ENCODE measurements around the gene ACACA.

Gene ACACA

DNA sequence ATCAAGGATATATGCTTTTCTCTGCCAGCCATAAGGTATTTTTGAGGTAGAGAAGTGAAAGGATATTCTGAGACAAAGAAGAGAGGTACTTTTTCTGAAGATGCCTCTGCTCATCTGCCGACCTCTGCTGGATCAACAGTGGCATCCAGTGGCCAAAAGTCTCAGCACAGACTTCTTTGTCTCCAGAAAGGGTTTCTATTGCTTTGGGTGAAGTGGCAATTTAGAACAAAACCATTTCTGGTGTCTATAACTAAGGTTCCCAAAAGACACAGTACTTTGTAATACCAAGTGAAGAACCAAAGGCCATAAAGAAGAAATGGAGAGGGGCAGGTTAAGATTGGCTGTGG is 186.1 kb downstream of the ACACA start:
- peak; percentile 37 to 65 (median 58) for DNase-seq
- CTCF ChIA-PET = no interaction called here
- Histone ChIP-seq H3K27ac (ENCODE audit: insufficient read depth in 1 of 2, low read depth in 1 of 2, low read length in 2 of 2, poor library complexity in 1 of 2, severe bottlenecking in 2 of 2) (no peak overlapping the region), H3K4me3 (ENCODE audit: control insufficient read depth in 1 of 7, extremely low read depth in 1 of 7, insufficient read depth in 4 of 7, low read depth in 2 of 7, low read length in 6 of 7) (no peak overlapping the region), H3K9me3 (ENCODE audit: control extremely low read depth in 1 of 5, control insufficient read depth in 4 of 5, insufficient read depth in 2 of 5, low read depth in 1 of 5, low read length in 4 of 5) (no peaks in the 10 kb centered on the region), H3K27me3 (replicated peaks in 2 of 5; ENCODE audit: control insufficient read depth in 4 of 5, insufficient read depth in 5 of 5, low read length in 4 of 5) (no peaks in the 10 kb centered on the region), H3K36me3 (ENCODE audit: control insufficient read depth in 4 of 4, insufficient read depth in 4 of 4, low read length in 3 of 4) (peaks cover 8 to 65% (median 21%) of the 10 kb centered on the region in 4 experiments), H3K4me1 (ENCODE audit: control extremely low read depth in 1 of 4, control insufficient read depth in 4 of 4, insufficient read depth in 4 of 4, low read length in 3 of 4) (no peaks in the 10 kb centered on the region)
- POLR2A ChIA-PET = no interaction called here
- WGBS (ENCODE audit: insufficient coverage) = 40% methylated on average over 1 of the region's 1 CpG

DNA sequence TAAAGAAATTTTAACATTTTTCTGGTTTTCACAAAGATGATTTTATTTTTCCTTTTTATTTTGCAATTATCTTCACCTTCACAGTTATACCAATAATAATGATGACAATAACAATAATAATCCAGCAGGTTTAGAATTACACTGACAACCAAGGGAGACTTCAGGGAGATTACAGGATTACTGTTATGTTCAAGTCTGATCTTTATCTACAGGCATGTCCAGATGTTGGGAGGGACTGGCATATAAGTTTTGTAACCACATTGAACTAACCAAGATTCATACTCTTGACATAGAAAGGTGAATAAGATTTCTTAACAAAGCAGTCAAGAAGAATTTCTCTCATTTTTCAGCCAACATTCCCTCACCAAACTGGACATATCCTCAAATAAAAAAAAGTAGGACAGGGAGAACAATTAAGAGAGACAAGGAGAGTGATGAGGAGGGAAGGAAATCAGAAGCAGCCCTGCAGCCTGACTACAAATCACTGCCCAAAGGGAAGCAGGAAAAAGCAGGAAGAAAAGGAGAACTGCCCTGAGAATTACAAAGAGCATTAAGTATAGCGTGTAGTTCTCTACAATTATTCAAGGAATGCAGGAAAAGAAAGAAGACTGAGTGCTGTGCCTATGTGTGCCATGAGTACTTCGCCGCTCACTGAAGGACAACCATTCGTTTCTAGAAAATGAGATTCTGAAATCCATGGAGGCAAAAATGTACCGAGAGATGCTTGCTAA is 186.6 kb downstream of the ACACA start:
- ChIA-PET CTCF (interaction anchor here (1.3 to 2.3 kb wide), 2 partner anchors 11 to 591 kb away, joined by 4 to 5 read pairs; no protein-coding TSS in a partner anchor), POLR2A (no interaction called here)
- Histone ChIP-seq H3K4me3 (ENCODE audit: control insufficient read depth in 1 of 7, extremely low read depth in 1 of 7, insufficient read depth in 4 of 7, low read depth in 2 of 7, low read length in 6 of 7) (no peak overlapping the region), H3K9me3 (ENCODE audit: control extremely low read depth in 1 of 5, control insufficient read depth in 4 of 5, insufficient read depth in 2 of 5, low read depth in 1 of 5, low read length in 4 of 5) (no peaks in the 10 kb centered on the region), H3K27ac (ENCODE audit: insufficient read depth in 1 of 2, low read depth in 1 of 2, low read length in 2 of 2, poor library complexity in 1 of 2, severe bottlenecking in 2 of 2) (no peak overlapping the region), H3K36me3 (ENCODE audit: control insufficient read depth in 4 of 4, insufficient read depth in 4 of 4, low read length in 3 of 4) (peaks cover 5 to 59% (median 19%) of the 10 kb centered on the region in 4 experiments), H3K4me1 (ENCODE audit: control extremely low read depth in 1 of 4, control insufficient read depth in 4 of 4, insufficient read depth in 4 of 4, low read length in 3 of 4) (peaks cover 0 to 2% (median 0%) of the 10 kb centered on the region in 4 experiments), H3K27me3 (replicated peaks in 2 of 5; ENCODE audit: control insufficient read depth in 4 of 5, insufficient read depth in 5 of 5, low read length in 4 of 5) (no peaks in the 10 kb centered on the region)
- WGBS (ENCODE audit: insufficient coverage) = 97% methylated on average over 5 of the region's 5 CpGs
- no peak for DNase-seq

DNA sequence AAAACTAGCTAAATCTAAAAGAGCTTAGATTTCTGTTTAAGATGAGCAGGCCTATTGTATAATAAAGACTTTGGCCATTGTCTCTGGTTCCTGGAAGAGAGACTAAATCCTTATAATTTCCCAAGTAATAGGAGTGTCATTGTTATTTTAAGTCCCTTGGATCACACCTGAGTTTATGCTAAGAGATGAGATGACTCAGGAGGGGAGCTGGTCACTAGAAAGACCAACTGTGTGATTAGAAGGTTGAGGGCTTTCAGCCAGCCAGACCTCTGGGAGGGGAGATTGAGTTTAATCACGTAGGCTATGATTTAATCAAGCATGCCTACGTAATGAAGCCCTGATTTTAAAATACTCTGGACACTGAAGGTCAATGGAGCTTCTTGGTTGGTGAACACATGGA is 187.8 kb downstream of the ACACA start:
- DNase-seq = no peak
- Histone ChIP-seq H3K4me3 (ENCODE audit: control insufficient read depth in 1 of 7, extremely low read depth in 1 of 7, insufficient read depth in 4 of 7, low read depth in 2 of 7, low read length in 6 of 7) (no peak overlapping the region), H3K27me3 (replicated peaks in 2 of 5; ENCODE audit: control insufficient read depth in 4 of 5, insufficient read depth in 5 of 5, low read length in 4 of 5) (no peaks in the 10 kb centered on the region), H3K36me3 (ENCODE audit: control insufficient read depth in 4 of 4, insufficient read depth in 4 of 4, low read length in 3 of 4) (peaks cover 7 to 56% (median 19%) of the 10 kb centered on the region in 4 experiments), H3K9me3 (ENCODE audit: control extremely low read depth in 1 of 5, control insufficient read depth in 4 of 5, insufficient read depth in 2 of 5, low read depth in 1 of 5, low read length in 4 of 5) (no peaks in the 10 kb centered on the region), H3K4me1 (ENCODE audit: control extremely low read depth in 1 of 4, control insufficient read depth in 4 of 4, insufficient read depth in 4 of 4, low read length in 3 of 4) (peaks cover 0 to 11% (median under 1%) of the 10 kb centered on the region in 4 experiments), H3K27ac (ENCODE audit: insufficient read depth in 1 of 2, low read depth in 1 of 2, low read length in 2 of 2, poor library complexity in 1 of 2, severe bottlenecking in 2 of 2) (no peak overlapping the region)
- 100% methylated on average over 2 of the region's 2 CpGs for WGBS (ENCODE audit: insufficient coverage)
- CTCF ChIA-PET = interaction anchor here (0.7 to 2.3 kb wide), 6 partner anchors 9 to 593 kb away, joined by 3 to 8 read pairs (median 4); no protein-coding TSS in a partner anchor
- POLR2A ChIA-PET = no interaction called here

DNA sequence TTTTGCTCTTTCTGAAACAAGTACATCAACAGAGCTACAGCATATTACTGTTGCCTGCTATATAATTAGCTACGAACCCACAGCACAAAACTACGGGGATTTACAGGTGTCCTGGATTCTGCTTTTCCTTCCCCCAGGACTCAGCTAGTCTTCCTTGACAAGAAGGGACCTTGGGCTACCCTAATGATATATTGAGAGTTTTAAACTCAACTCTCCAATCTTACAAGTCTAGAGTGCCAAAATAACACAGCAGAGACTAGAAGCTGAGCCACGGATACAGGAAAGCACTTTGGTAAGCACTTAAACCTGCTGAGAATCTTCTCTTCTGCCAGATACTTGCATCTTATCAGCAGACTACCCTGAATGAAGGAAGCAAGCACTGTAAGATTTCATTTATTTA is 192.2 kb downstream of the ACACA start:
- Histone ChIP-seq H3K27ac (ENCODE audit: insufficient read depth in 1 of 2, low read depth in 1 of 2, low read length in 2 of 2, poor library complexity in 1 of 2, severe bottlenecking in 2 of 2) (no peak overlapping the region), H3K4me1 (ENCODE audit: control extremely low read depth in 1 of 4, control insufficient read depth in 4 of 4, insufficient read depth in 4 of 4, low read length in 3 of 4) (peaks cover 14 to 42% (median 17%) of the 10 kb centered on the region in 4 experiments), H3K9me3 (ENCODE audit: control extremely low read depth in 1 of 5, control insufficient read depth in 4 of 5, insufficient read depth in 2 of 5, low read depth in 1 of 5, low read length in 4 of 5) (no peaks in the 10 kb centered on the region), H3K4me3 (ENCODE audit: control insufficient read depth in 1 of 7, extremely low read depth in 1 of 7, insufficient read depth in 4 of 7, low read depth in 2 of 7, low read length in 6 of 7) (no peak overlapping the region), H3K27me3 (replicated peaks in 2 of 5; ENCODE audit: control insufficient read depth in 4 of 5, insufficient read depth in 5 of 5, low read length in 4 of 5) (no peaks in the 10 kb centered on the region), H3K36me3 (ENCODE audit: control insufficient read depth in 4 of 4, insufficient read depth in 4 of 4, low read length in 3 of 4) (peaks cover 2 to 43% (median 9%) of the 10 kb centered on the region in 4 experiments)
- WGBS (ENCODE audit: insufficient coverage) = 76% methylated on average over 3 of the region's 3 CpGs
- no peak for DNase-seq
- ChIA-PET POLR2A (interaction anchor here (0.6 kb wide), 1 partner anchor 130 kb away, joined by 3 read pairs; no protein-coding TSS in a partner anchor), CTCF (interaction anchor here (0.6 to 1.7 kb wide), 7 partner anchors 8 to 184 kb away, joined by 3 to 6 read pairs (median 3); no protein-coding TSS in a partner anchor)

DNA sequence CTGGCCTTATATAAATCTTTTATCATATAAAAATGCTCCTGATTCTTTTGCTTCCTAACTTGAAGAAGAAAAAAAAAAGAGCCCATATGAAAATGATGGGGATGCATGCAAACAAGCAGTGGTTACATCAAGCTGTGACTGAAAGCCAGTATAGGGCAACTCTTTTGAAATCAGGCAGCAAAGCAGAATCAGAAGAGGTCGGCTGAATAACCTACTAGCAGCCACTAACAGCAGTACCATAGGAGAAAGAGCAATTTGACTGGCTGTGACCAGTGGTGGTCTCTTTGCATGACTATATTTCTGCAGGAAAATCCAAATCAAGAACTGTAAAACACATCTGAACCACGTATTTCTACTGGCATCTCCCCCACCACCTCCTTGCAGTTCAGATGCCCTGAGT is 192.7 kb downstream of the ACACA start:
- Histone ChIP-seq H3K4me3 (ENCODE audit: control insufficient read depth in 1 of 7, extremely low read depth in 1 of 7, insufficient read depth in 4 of 7, low read depth in 2 of 7, low read length in 6 of 7) (no peak overlapping the region), H3K27ac (ENCODE audit: insufficient read depth in 1 of 2, low read depth in 1 of 2, low read length in 2 of 2, poor library complexity in 1 of 2, severe bottlenecking in 2 of 2) (no peak overlapping the region), H3K9me3 (ENCODE audit: control extremely low read depth in 1 of 5, control insufficient read depth in 4 of 5, insufficient read depth in 2 of 5, low read depth in 1 of 5, low read length in 4 of 5) (no peaks in the 10 kb centered on the region), H3K27me3 (replicated peaks in 2 of 5; ENCODE audit: control insufficient read depth in 4 of 5, insufficient read depth in 5 of 5, low read length in 4 of 5) (no peaks in the 10 kb centered on the region), H3K4me1 (ENCODE audit: control extremely low read depth in 1 of 4, control insufficient read depth in 4 of 4, insufficient read depth in 4 of 4, low read length in 3 of 4) (peaks cover 14 to 47% (median 18%) of the 10 kb centered on the region in 4 experiments), H3K36me3 (ENCODE audit: control insufficient read depth in 4 of 4, insufficient read depth in 4 of 4, low read length in 3 of 4) (peaks cover 1 to 43% (median 5%) of the 10 kb centered on the region in 4 experiments)
- POLR2A ChIA-PET = no interaction called here
- DNase-seq = no peak
- 88% methylated on average over 2 of the region's 2 CpGs for WGBS (ENCODE audit: insufficient coverage)
- CTCF ChIA-PET = interaction anchor here (0.6 to 1.7 kb wide), 7 partner anchors 8 to 184 kb away, joined by 3 to 6 read pairs (median 3); no protein-coding TSS in a partner anchor

DNA sequence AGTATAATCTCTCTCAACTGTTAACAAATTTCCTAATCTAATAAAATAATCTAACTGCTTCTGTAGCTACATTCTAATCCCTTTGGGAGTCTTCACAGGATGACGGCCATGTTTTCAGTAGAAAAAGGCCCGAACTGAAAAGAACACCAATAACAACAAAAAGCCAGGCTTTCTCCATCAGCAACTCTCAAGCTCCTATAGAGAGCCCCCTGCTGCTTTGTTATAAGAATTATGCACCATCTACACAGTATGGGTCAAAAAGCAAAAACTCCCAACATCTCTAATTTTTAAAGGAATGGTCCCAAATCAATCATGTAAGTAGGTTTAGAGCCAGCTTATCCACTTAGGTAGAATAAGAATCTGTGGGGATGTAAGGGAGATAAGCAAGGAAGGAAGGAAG is 194.5 kb downstream of the ACACA start:
- Histone ChIP-seq H3K36me3 (ENCODE audit: control insufficient read depth in 4 of 4, insufficient read depth in 4 of 4, low read length in 3 of 4) (peaks cover 0 to 50% (median 6%) of the 10 kb centered on the region in 4 experiments), H3K4me1 (ENCODE audit: control extremely low read depth in 1 of 4, control insufficient read depth in 4 of 4, insufficient read depth in 4 of 4, low read length in 3 of 4) (peaks cover 14 to 49% (median 18%) of the 10 kb centered on the region in 4 experiments), H3K4me3 (ENCODE audit: control insufficient read depth in 1 of 7, extremely low read depth in 1 of 7, insufficient read depth in 4 of 7, low read depth in 2 of 7, low read length in 6 of 7) (no peak overlapping the region), H3K27ac (ENCODE audit: insufficient read depth in 1 of 2, low read depth in 1 of 2, low read length in 2 of 2, poor library complexity in 1 of 2, severe bottlenecking in 2 of 2) (peak overlapping the region in 1 of 2 experiments; percentile 35), H3K9me3 (ENCODE audit: control extremely low read depth in 1 of 5, control insufficient read depth in 4 of 5, insufficient read depth in 2 of 5, low read depth in 1 of 5, low read length in 4 of 5) (no peaks in the 10 kb centered on the region), H3K27me3 (replicated peaks in 2 of 5; ENCODE audit: control insufficient read depth in 4 of 5, insufficient read depth in 5 of 5, low read length in 4 of 5) (no peaks in the 10 kb centered on the region)
- 82% methylated on average over 2 of the region's 2 CpGs for WGBS (ENCODE audit: insufficient coverage)
- DNase-seq = peak in 2 of 3 donors; percentile 10 to 11
- ChIA-PET POLR2A (interaction anchor here (0.5 to 0.6 kb wide), 2 partner anchors 183 to 668 kb away, joined by 4 read pairs; partner anchors contain the start of gene GGNBP2), CTCF (interaction anchor here (0.9 to 1.8 kb wide), 4 partner anchors 14 to 24 kb away, joined by 3 to 6 read pairs (median 4); no protein-coding TSS in a partner anchor)

DNA sequence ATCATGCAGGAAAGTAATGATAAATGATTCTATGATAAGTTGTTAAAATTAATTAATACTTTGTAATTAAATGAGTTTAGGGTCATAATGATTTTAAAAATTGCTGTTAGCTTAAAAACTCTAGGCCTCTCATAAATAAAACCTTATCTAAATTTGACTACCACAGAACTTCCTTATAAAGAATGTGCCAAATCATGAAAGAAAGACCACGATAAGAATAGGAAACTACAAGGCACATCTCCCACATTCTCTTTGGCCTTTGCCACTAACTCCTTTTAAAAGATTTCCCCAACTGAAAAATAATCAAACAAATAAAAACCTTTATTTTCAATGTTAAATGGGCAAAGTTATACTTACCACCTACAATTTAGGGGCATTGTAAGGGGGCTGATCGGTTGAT is 195.5 kb downstream of the ACACA start:
- peaks cover 3 to 53% (median 5%) of the 10 kb centered on the region in 4 experiments for H3K36me3 ChIP-seq (ENCODE audit: control insufficient read depth in 4 of 4, insufficient read depth in 4 of 4, low read length in 3 of 4)
- peak; percentile 38 to 74 (median 61) for DNase-seq
- CTCF ChIA-PET = interaction anchor here (0.7 to 1.8 kb wide), 5 partner anchors 17 to 180 kb away, joined by 3 to 4 read pairs (median 3); no protein-coding TSS in a partner anchor

More for the DNA sequence above, 195.5 kb downstream of the ACACA start:
- Histone ChIP-seq H3K27ac (ENCODE audit: insufficient read depth in 1 of 2, low read depth in 1 of 2, low read length in 2 of 2, poor library complexity in 1 of 2, severe bottlenecking in 2 of 2) (peak overlapping the region; percentile 8 to 35), H3K27me3 (replicated peaks in 2 of 5; ENCODE audit: control insufficient read depth in 4 of 5, insufficient read depth in 5 of 5, low read length in 4 of 5) (no peaks in the 10 kb centered on the region), H3K9me3 (ENCODE audit: control extremely low read depth in 1 of 5, control insufficient read depth in 4 of 5, insufficient read depth in 2 of 5, low read depth in 1 of 5, low read length in 4 of 5) (no peaks in the 10 kb centered on the region), H3K4me3 (ENCODE audit: control insufficient read depth in 1 of 7, extremely low read depth in 1 of 7, insufficient read depth in 4 of 7, low read depth in 2 of 7, low read length in 6 of 7) (peak overlapping the region in 3 of 7 experiments; percentile 7 to 18 (median 11)), H3K4me1 (ENCODE audit: control extremely low read depth in 1 of 4, control insufficient read depth in 4 of 4, insufficient read depth in 4 of 4, low read length in 3 of 4) (peaks cover 14 to 49% (median 18%) of the 10 kb centered on the region in 4 experiments)
- POLR2A ChIA-PET = interaction anchor here (0.7 kb wide), 1 partner anchor 39 kb away, joined by 7 read pairs; no protein-coding TSS in a partner anchor
- WGBS (ENCODE audit: insufficient coverage) = 0% methylated on average over 1 of the region's 2 CpGs
